PC-3 (cell line): ENCODE measurements around the gene KATNBL1. TPM values are rescaled to one million over a fixed set of nuclear protein-coding genes. Genes with fewer than 3 reads are reported as not detected.

Experiments
- ATAC-seq: fragments of 200-7000 bp; cut with Tn5 transposase; 2 replicates; pipeline ENCODE4 v1.9.1; 2020; ENCODE audit warnings: mild to moderate bottlenecking, moderate library complexity
- BruUV-seq: library from RNA; stranded (reverse); fragments of 400-500 nt; replicated peaks from 2 replicates; lab custom pipeline; 2021; lab: Mats Ljungman, UMichigan
- CTCF ChIA-PET: fragments of 300-600 bp; sonication (Branson Sonifier 250); formaldehyde crosslinking; loops from one replicate; lab custom pipeline; 2022; ENCODE audit warnings: antibody characterized with exemption; lab: Charles Lee
- POLR2A ChIA-PET: fragments of 300-600 bp; sonication (Branson Sonifier 250); formaldehyde crosslinking; loops from one replicate; lab custom pipeline; 2022; ENCODE audit warnings: antibody characterized with exemption; ENCODE audit not compliant: unreplicated experiment; lab: Charles Lee
- DNase-seq: peaks from one replicate; pipeline ENCODE4 v3.0.0-alpha.2; 2015
- H2AFZ ChIP-seq: fragments of 300-600 bp; sonication (generic); 2 replicates; pipeline ENCODE4 v1.6.0; 2016; ENCODE audit warnings: antibody characterized with exemption, low read length
- H3F3A ChIP-seq: fragments of 300-600 bp; sonication (generic); one replicate; pipeline ENCODE4 v1.6.0; 2017; ENCODE audit warnings: antibody characterized with exemption, low read length, control low read depth, mild to moderate bottlenecking; ENCODE audit not compliant: unreplicated experiment
- H3K27ac ChIP-seq: fragments of 300-600 bp; sonication (generic); 2 replicates; pipeline ENCODE4 v1.5.1; 2016; ENCODE audit warnings: mild to moderate bottlenecking, low read length
- H3K27me3 ChIP-seq: fragments of 300-600 bp; sonication (generic); 2 replicates; pipeline ENCODE4 v1.6.1; 2016; ENCODE audit warnings: low read length, mixed read lengths
- H3K36me3 ChIP-seq: fragments of 300-600 bp; sonication (generic); 2 replicates; pipeline ENCODE4 v1.6.1; 2016; ENCODE audit warnings: low read depth, mixed run types, low read length, mixed read lengths
- H3K4me1 ChIP-seq: fragments of 300-600 bp; sonication (generic); 2 replicates; pipeline ENCODE4 v1.5.1; 2016; ENCODE audit warnings: low read length; ENCODE audit not compliant: insufficient read depth
- H3K4me2 ChIP-seq: fragments of 300-600 bp; sonication (generic); 2 replicates; pipeline ENCODE4 v1.6.0; 2016; ENCODE audit warnings: low read length
- H3K4me3 ChIP-seq: fragments of 300-600 bp; sonication (generic); 2 replicates; pipeline ENCODE4 v1.5.1; 2016; ENCODE audit warnings: mild to moderate bottlenecking, low read length, mixed read lengths
- H3K79me2 ChIP-seq: fragments of 300-600 bp; sonication (generic); 2 replicates; pipeline ENCODE4 v1.6.1; 2017; ENCODE audit warnings: low read length, mixed read lengths
- H3K9ac ChIP-seq: fragments of 300-600 bp; sonication (generic); 2 replicates; pipeline ENCODE4 v1.6.0; 2016; ENCODE audit warnings: mild to moderate bottlenecking, low read length
- H3K9me2 ChIP-seq: fragments of 300-600 bp; sonication (generic); replicated peaks from 2 replicates; pipeline ENCODE4 v1.6.1; 2016; ENCODE audit warnings: mixed run types, low read length, mixed read lengths
- H3K9me3 ChIP-seq: fragments of 300-600 bp; sonication (generic); 2 replicates; pipeline ENCODE4 v1.6.1; 2016; ENCODE audit warnings: low read length, mixed read lengths
- H4K20me1 ChIP-seq: fragments of 300-600 bp; sonication (generic); 2 replicates; pipeline ENCODE4 v1.6.1; 2016; ENCODE audit warnings: low read length, mixed read lengths
- CTCF ChIP-seq: fragments of 300-600 bp; sonication (generic); conservative IDR thresholded peaks from 2 replicates; pipeline ENCODE4 v1.5.1; 2017; ENCODE audit warnings: antibody characterized with exemption, low read depth, mild to moderate bottlenecking, low read length
- EZH2 ChIP-seq: fragments of 300-600 bp; sonication (generic); IDR thresholded peaks from one replicate; pipeline ENCODE4 v1.6.1; 2017; ENCODE audit warnings: antibody characterized with exemption, mild to moderate bottlenecking, low read length; ENCODE audit not compliant: unreplicated experiment
- EZH2phosphoT487 ChIP-seq: fragments of 300-600 bp; sonication (generic); IDR thresholded peaks from 2 replicates; pipeline ENCODE4 v1.6.1; 2018; ENCODE audit warnings: mild to moderate bottlenecking, antibody characterized with exemption, low read length, borderline replicate concordance
- intact Hi-C: fragments of 100-400 bp; cut with micrococcal nuclease; formaldehyde crosslinking; loops from 2 replicates; pipeline ENCODE4 v1.9.0; 2023
- total RNA-seq: library from RNA; depleted of rRNA; stranded (reverse); fragments of >200 nt; gene quantifications from 2 replicates; pipeline ENCODE4 v1.2.3, GENCODE V29; 2014

The KATNBL1 gene
- total RNA-seq, 1 experiment from 2014 or later: 57.6 TPM

- Histone ChIP-seq H2AFZ (no peak overlapping the region), H3F3A (no peaks in the 10 kb centered on the region), H3K79me2 (no peaks in the 10 kb centered on the region), H4K20me1 (no peaks in the 10 kb centered on the region), H3K27me3 (no peaks in the 10 kb centered on the region), H3K4me1 (peaks cover 5% of the 10 kb centered on the region), H3K9ac (no peak overlapping the region), H3K9me2 (no peaks in the 10 kb centered on the region), H3K36me3 (peaks cover 8% of the 10 kb centered on the region), H3K9me3 (no peaks in the 10 kb centered on the region), H3K27ac (no peak overlapping the region), H3K4me3 (no peak overlapping the region), H3K4me2 (no peak overlapping the region)
- ChIA-PET CTCF (no interaction called here), POLR2A (no interaction called here)
- intact Hi-C loops: no loop called here
- no peak for ATAC-seq
- TF ChIP-seq EZH2phosphoT487: no peak
- TF ChIP-seq EZH2: no peak
- no peak for TF ChIP-seq CTCF
- no peak for DNase-seq
- BruUV-seq: no TSS peak
Measured at GRCh38 chr15:34246276-34246976, 36.5 kb upstream of the KATNBL1 start.

GRCh38 chr15:34243226-34243625 lies 33.3 kb upstream of the KATNBL1 start:
- H3K4me2 ChIP-seq: no peak overlapping the region
- no peaks in the 10 kb centered on the region for H4K20me1 ChIP-seq
- H3K4me1 ChIP-seq: peaks cover 31% of the 10 kb centered on the region
- no peak overlapping the region for H3K27ac ChIP-seq
- intact Hi-C loops: no loop called here
- no peak for DNase-seq
- H3K79me2 ChIP-seq: no peaks in the 10 kb centered on the region
- no TSS peak for BruUV-seq
- TF ChIP-seq EZH2 (no peak), EZH2phosphoT487 (no peak), CTCF (no peak)
- no peaks in the 10 kb centered on the region for H3K9me3 ChIP-seq
- H3K9ac ChIP-seq: no peak overlapping the region
- H3K27me3 ChIP-seq: no peaks in the 10 kb centered on the region
- H3K4me3 ChIP-seq: no peak overlapping the region
- ChIA-PET POLR2A (no interaction called here), CTCF (interaction anchor here (0.6 kb wide), 1 partner anchor 78 kb away, joined by 6 read pairs; no protein-coding TSS in a partner anchor)
- peaks cover 11% of the 10 kb centered on the region; the same call in 1 of the 2 replicates for H3K36me3 ChIP-seq
- no peak overlapping the region for H2AFZ ChIP-seq
- ATAC-seq: no peak
- H3K9me2 ChIP-seq: no peaks in the 10 kb centered on the region
- peaks cover 5% of the 10 kb centered on the region for H3F3A ChIP-seq

- Histone ChIP-seq H3K4me3 (no peak overlapping the region), H3K27me3 (no peaks in the 10 kb centered on the region), H3K27ac (peak overlapping the region; percentile 98), H3K9ac (peak overlapping the region; percentile 93), H3K4me2 (no peak overlapping the region), H2AFZ (no peak overlapping the region), H3K4me1 (peaks cover 38% of the 10 kb centered on the region), H3K36me3 (peaks cover 17% of the 10 kb centered on the region), H3K79me2 (no peaks in the 10 kb centered on the region), H4K20me1 (no peaks in the 10 kb centered on the region), H3K9me3 (no peaks in the 10 kb centered on the region), H3F3A (peaks cover 5% of the 10 kb centered on the region), H3K9me2 (no peaks in the 10 kb centered on the region)
- intact Hi-C loops: no loop called here
- ChIA-PET CTCF (no interaction called here), POLR2A (interaction anchor here (0.6 kb wide), 1 partner anchor 27 kb away, joined by 4 read pairs; no protein-coding TSS in a partner anchor)
- no peak for TF ChIP-seq EZH2
- TF ChIP-seq CTCF: no peak
- TF ChIP-seq EZH2phosphoT487: no peak
- no peak for DNase-seq
- no peak for ATAC-seq
- no TSS peak for BruUV-seq
Measured at GRCh38 chr15:34242331-34242710, 32.4 kb upstream of the KATNBL1 start.
